SU-DHL-6 (cell line): ENCODE measurements around the gene KRT17.
"Not testable (repeated sequence)": the region's sequence is repeated elsewhere in the genome, so short reads cannot be mapped to it uniquely, and the experiment has no call there.

Experiments used
- H2AFZ ChIP-seq: fragments of 200-600 bp; sonication (generic); 2 replicates; pipeline ENCODE4 v1.6.1; 2014; ENCODE audit warnings: low read depth, mild to moderate bottlenecking, moderate library complexity, mixed read lengths, antibody characterized with exemption, low read length; ENCODE audit not compliant: severe bottlenecking
- H3F3A ChIP-seq: fragments of 200-600 bp; shearing (Covaris generic); 2 replicates; pipeline ENCODE4 v1.6.0; 2016; ENCODE audit warnings: antibody characterized with exemption, mild to moderate bottlenecking; ENCODE audit not compliant: insufficient read depth
- H3K27ac ChIP-seq: fragments of 200-600 bp; sonication (generic); 2 replicates; pipeline ENCODE4 v1.5.1; 2016; ENCODE audit warnings: low read depth, mild to moderate bottlenecking, low read length, moderate library complexity, mixed read lengths
- H3K27me3 ChIP-seq: fragments of 200-600 bp; sonication (generic), shearing (Covaris generic); 2 replicates; pipeline ENCODE4 v1.6.0; 2014; ENCODE audit warnings: mild to moderate bottlenecking, low read length
- H3K36me3 ChIP-seq: fragments of 200-600 bp; sonication (generic); 2 replicates; pipeline ENCODE4 v1.6.1; 2014; ENCODE audit warnings: mild to moderate bottlenecking, low read length, mixed read lengths
- H3K4me2 ChIP-seq: fragments of 300-600, 200-600 bp; shearing (Covaris generic), sonication (generic); 2 replicates; pipeline ENCODE4 v1.6.0; 2014; ENCODE audit warnings: low read length, low read depth, mild to moderate bottlenecking; ENCODE audit not compliant: poor library complexity, severe bottlenecking
- H3K4me3 ChIP-seq: fragments of 200-600 bp; sonication (generic); 2 replicates; pipeline ENCODE4 v1.5.1; 2014; ENCODE audit warnings: antibody characterized with exemption, low read length, mild to moderate bottlenecking, mixed read lengths; ENCODE audit not compliant: insufficient read depth, poor library complexity, severe bottlenecking
- H3K79me2 ChIP-seq: fragments of 200-600 bp; sonication (generic); 2 replicates; pipeline ENCODE4 v1.6.1; 2014; ENCODE audit warnings: mild to moderate bottlenecking, low read length, moderate library complexity; ENCODE audit not compliant: insufficient read depth
- H3K9ac ChIP-seq: fragments of 200-600 bp; sonication (generic); 2 replicates; pipeline ENCODE4 v1.7.0; 2014; ENCODE audit warnings: mild to moderate bottlenecking, low read length
- H3K9me2 ChIP-seq: fragments of 200-600 bp; sonication (generic); replicated peaks from 2 replicates; pipeline ENCODE4 v1.6.1; 2014; ENCODE audit warnings: low read length; ENCODE audit not compliant: insufficient read depth
- H3K9me3 ChIP-seq: fragments of 200-600 bp; sonication (generic); 2 replicates; pipeline ENCODE4 v1.6.1; 2014; ENCODE audit warnings: low read length, mixed read lengths; ENCODE audit not compliant: insufficient read depth
- H4K20me1 ChIP-seq: fragments of 200-600 bp; sonication (generic); 2 replicates; pipeline ENCODE4 v1.6.1; 2014; ENCODE audit warnings: low read depth, mild to moderate bottlenecking, antibody characterized with exemption, low read length, moderate library complexity, mixed read lengths
- EZH2phosphoT487 ChIP-seq: fragments of 200-600 bp; sonication (generic), shearing (Covaris generic); conservative IDR thresholded peaks from 2 replicates; pipeline ENCODE4 v1.6.1; 2018; ENCODE audit warnings: mild to moderate bottlenecking, antibody characterized with exemption, low read length, moderate library complexity, mixed read lengths
- TF ChIP-seq, protein P1 (sequence below): fragments of 200-600 bp; sonication (generic); IDR thresholded peaks from one replicate; pipeline ENCODE4 v1.5.1; 2017; ENCODE audit warnings: antibody characterized with exemption, mild to moderate bottlenecking, low read length, moderate library complexity; ENCODE audit not compliant: insufficient read depth, poor library complexity, severe bottlenecking

Gene KRT17

GRCh38 chr17:41614098-41614497, 10.3 kb downstream of the KRT17 start:
- Histone ChIP-seq H3K27ac (no peak overlapping the region), H3K9ac (no peak overlapping the region), H3K4me2 (no peak overlapping the region), H3K27me3 (no peaks in the 10 kb centered on the region), H3K4me3 (no peak overlapping the region), H3K9me3 (no peaks in the 10 kb centered on the region), H2AFZ (no peak overlapping the region), H3F3A (no peaks in the 10 kb centered on the region), H3K79me2 (no peaks in the 10 kb centered on the region), H4K20me1 (no peaks in the 10 kb centered on the region), H3K36me3 (no peaks in the 10 kb centered on the region), H3K9me2 (no peaks in the 10 kb centered on the region)
- TF ChIP-seq EZH2phosphoT487, result no peak
- TF ChIP-seq, protein P1, sequence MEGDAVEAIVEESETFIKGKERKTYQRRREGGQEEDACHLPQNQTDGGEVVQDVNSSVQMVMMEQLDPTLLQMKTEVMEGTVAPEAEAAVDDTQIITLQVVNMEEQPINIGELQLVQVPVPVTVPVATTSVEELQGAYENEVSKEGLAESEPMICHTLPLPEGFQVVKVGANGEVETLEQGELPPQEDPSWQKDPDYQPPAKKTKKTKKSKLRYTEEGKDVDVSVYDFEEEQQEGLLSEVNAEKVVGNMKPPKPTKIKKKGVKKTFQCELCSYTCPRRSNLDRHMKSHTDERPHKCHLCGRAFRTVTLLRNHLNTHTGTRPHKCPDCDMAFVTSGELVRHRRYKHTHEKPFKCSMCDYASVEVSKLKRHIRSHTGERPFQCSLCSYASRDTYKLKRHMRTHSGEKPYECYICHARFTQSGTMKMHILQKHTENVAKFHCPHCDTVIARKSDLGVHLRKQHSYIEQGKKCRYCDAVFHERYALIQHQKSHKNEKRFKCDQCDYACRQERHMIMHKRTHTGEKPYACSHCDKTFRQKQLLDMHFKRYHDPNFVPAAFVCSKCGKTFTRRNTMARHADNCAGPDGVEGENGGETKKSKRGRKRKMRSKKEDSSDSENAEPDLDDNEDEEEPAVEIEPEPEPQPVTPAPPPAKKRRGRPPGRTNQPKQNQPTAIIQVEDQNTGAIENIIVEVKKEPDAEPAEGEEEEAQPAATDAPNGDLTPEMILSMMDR, result no peak

DNA sequence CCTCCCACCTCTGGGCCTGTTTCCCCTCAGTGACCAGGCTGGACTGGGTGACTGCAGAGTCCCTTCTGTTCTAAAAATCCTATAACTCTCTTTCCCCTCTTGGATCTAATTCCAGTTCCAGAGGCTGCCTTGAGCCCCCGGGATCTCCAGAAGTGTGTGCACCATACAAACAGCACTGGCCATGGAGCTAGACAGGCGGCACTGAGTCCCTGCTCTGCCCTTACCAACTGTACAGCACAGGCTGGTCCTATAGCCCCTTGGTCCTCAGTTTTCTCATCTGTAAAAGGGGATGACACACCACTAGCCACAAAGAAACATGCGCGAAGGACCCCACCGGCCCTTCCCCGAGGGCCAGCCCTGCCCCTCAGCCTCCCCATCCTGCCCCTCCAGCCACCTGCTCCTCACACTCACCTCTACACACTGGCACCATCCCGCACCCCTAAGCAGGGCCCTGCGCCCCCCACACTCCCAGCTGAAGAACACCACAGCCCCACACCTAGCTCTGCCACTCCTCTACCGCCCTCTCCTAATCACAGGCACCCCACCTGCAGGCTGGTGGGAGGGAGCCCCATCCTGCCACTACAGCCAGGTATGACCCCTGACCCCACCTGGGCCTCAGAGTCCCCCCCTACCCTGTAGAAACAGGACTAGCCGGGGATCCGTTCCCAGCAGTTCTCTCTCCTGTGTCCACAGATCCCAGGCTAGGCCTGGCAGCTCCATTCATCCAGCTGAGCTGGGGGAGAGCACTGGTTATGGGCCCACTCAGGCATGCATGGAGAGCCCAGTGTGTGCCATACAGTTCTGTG, 10.9 kb downstream of the KRT17 start:
- Histone ChIP-seq H3K27me3 (no peaks in the 10 kb centered on the region), H4K20me1 (no peaks in the 10 kb centered on the region), H3K79me2 (no peaks in the 10 kb centered on the region), H3K27ac (no peak overlapping the region), H3K9me3 (no peaks in the 10 kb centered on the region), H3K36me3 (no peaks in the 10 kb centered on the region), H2AFZ (no peak overlapping the region), H3K9ac (no peak overlapping the region), H3K9me2 (no peaks in the 10 kb centered on the region), H3K4me2 (no peak overlapping the region), H3F3A (no peaks in the 10 kb centered on the region), H3K4me3 (no peak overlapping the region)
- no peak for TF ChIP-seq EZH2phosphoT487
- TF ChIP-seq, protein P1, result no peak

GRCh38 chr17:41612376-41613160, 11.8 kb downstream of the KRT17 start, which contains the start of gene KRT16:
Gene KRT16, minus strand, starts transcription at chr17:41612767. Its CDS starts 79 bp downstream, at chr17:41612688.
- H3K27me3 ChIP-seq, H3K36me3 ChIP-seq, H3K27ac ChIP-seq, H3K9ac ChIP-seq, H3K9me2 ChIP-seq, H3K79me2 ChIP-seq, H3K4me2 ChIP-seq, H2AFZ ChIP-seq, H4K20me1 ChIP-seq, H3K9me3 ChIP-seq, H3F3A ChIP-seq, H3K4me3 ChIP-seq: not testable (repeated sequence)
